ENCODE results near the gene TMEM18. TPM values are rescaled to one million over a fixed set of nuclear protein-coding genes. Genes with fewer than 3 reads are reported as not detected.

TMEM18 gene
- total and polyA plus RNA-seq, 2 of the 13 experiments (the other 11 are each of a cell fraction or from before 2014, with no cell fraction given) = 45.9 to 49.4 TPM

- TF ChIP-seq ZMAT3 (CRISPR knock-in tag; conservative IDR thresholded peaks at IDR 0.05) (no peak), ZNF142 (CRISPR knock-in tag; IDR thresholded peaks at IDR 0.05) (no peak), REXO4 (CRISPR knock-in tag; IDR thresholded peaks at IDR 0.05; ENCODE audit: borderline replicate concordance) (no peak), PCBP2 (optimal IDR thresholded peaks at IDR 0.05; ENCODE audit: low read depth, low read length, poor library complexity, severe bottlenecking) (no peak), ZNF839 (CRISPR knock-in tag; IDR thresholded peaks at IDR 0.05; ENCODE audit: borderline replicate concordance) (no peak), ZNF17 (CRISPR knock-in tag; IDR thresholded peaks at IDR 0.05) (no peak), SUZ12 (IDR thresholded peaks at IDR 0.05; ENCODE audit: low read depth, low read length) (no peak), KDM6A (CRISPR knock-in tag; IDR thresholded peaks at IDR 0.05; ENCODE audit: low read depth) (no peak), HMG20A (CRISPR knock-in tag; IDR thresholded peaks at IDR 0.05; ENCODE audit: borderline replicate concordance) (no peak), RNF2 (conservative IDR thresholded peaks at IDR 0.05; ENCODE audit: low read depth) (no peak), AKNA (CRISPR knock-in tag; IDR thresholded peaks at IDR 0.05; ENCODE audit: borderline replicate concordance) (no peak), ZNF510 (CRISPR knock-in tag; IDR thresholded peaks at IDR 0.05; ENCODE audit: low read depth) (peak; percentile 46; the same call in 1 of the 2 replicates), NR3C1 (CRISPR knock-in tag; IDR thresholded peaks at IDR 0.05) (no peak), MED13 (CRISPR knock-in tag; IDR thresholded peaks at IDR 0.05) (no peak)
- TF ChIP-seq, protein P1, sequence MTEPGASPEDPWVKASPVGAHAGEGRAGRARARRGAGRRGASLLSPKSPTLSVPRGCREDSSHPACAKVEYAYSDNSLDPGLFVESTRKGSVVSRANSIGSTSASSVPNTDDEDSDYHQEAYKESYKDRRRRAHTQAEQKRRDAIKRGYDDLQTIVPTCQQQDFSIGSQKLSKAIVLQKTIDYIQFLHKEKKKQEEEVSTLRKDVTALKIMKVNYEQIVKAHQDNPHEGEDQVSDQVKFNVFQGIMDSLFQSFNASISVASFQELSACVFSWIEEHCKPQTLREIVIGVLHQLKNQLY (CRISPR knock-in tag; IDR thresholded peaks at IDR 0.05) = no peak
- TF ChIP-seq, protein P2, sequence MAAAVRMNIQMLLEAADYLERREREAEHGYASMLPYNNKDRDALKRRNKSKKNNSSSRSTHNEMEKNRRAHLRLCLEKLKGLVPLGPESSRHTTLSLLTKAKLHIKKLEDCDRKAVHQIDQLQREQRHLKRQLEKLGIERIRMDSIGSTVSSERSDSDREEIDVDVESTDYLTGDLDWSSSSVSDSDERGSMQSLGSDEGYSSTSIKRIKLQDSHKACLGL (CRISPR knock-in tag; IDR thresholded peaks at IDR 0.05) = peak; percentile 99; the same call in 1 of the 2 replicates
- TF ChIP-seq, protein P3, sequence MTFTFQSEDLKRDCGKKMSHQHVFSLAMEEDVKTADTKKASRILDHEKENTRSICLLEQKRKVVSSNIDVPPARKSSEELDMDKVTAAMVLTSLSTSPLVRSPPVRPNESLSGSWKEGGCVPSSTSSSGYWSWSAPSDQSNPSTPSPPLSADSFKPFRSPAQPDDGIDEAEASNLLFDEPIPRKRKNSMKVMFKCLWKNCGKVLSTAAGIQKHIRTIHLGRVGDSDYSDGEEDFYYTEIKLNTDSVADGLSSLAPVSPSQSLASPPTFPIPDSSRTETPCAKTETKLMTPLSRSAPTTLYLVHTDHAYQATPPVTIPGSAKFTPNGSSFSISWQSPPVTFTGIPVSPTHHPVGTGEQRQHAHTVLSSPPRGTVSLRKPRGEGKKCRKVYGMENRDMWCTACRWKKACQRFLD (CRISPR knock-in tag; IDR thresholded peaks at IDR 0.05; ENCODE audit: borderline replicate concordance) = no peak
These were observed 1.1 kb downstream of the TMEM18 start (continued) for GRCh38 chr2:675982-676646.

Measured in HepG2 (cell line).